SK-N-MC (cell line): ENCODE data around the gene TXNRD2.

Experiments used
- EZH2 ChIP-seq: fragments of 200-600 bp; sonication (generic); IDR thresholded peaks from one replicate; pipeline ENCODE4 v1.6.1; 2017; ENCODE audit warnings: antibody characterized with exemption
- POLR2AphosphoS5 ChIP-seq: IDR thresholded peaks from 2 replicates; pipeline ENCODE4 v1.6.1; 2012; ENCODE audit warnings: mild to moderate bottlenecking, low read depth, low read length, borderline replicate concordance

DNA sequence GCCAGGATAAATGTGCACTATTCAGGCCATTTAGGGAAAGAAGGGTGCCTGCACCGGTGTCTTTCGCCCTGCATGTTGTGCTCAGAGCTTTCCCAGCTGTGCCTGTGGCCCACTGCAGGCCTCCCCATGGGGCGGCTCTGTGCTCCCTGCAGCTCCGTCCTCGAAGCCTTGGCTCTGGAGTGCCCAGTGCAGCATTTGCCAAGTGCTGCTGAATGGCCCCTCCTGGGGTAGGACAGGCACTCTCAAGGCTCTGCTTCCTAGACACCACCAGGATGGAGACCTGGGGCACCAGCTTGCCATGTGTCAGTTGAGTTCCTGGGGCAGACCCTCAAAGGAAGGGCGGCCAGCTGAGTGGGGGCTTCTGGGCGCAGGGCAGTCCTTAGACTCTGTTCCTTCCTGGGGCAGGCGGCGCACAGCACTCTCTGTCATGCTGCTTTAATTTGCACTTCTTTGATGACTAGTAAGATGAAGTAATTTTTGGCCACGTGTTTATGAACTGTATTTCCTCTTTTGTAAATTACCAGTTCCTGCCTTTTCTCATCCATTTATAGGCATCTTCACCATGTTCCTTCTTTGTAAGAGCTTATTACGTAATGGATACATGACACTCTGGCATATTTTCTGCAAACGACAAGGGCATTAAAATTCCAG lies 54.9 kb downstream of the TXNRD2 start:
- TF ChIP-seq EZH2 (no peak), POLR2AphosphoS5 (no peak)
